GM21825 (cell line): ENCODE measurements around the gene NLRX1.
"Not testable (repeated sequence)": the region's sequence is repeated elsewhere in the genome, so short reads cannot be mapped to it uniquely, and the experiment has no call there.

Experiments used
- ATAC-seq: cut with Tn5 transposase; IDR thresholded peaks from one replicate; pipeline ENCODE4 v1.9.1; 2021; ENCODE audit warnings: mild to moderate bottlenecking, moderate library complexity; ENCODE audit not compliant: unreplicated experiment

Gene NLRX1

DNA sequence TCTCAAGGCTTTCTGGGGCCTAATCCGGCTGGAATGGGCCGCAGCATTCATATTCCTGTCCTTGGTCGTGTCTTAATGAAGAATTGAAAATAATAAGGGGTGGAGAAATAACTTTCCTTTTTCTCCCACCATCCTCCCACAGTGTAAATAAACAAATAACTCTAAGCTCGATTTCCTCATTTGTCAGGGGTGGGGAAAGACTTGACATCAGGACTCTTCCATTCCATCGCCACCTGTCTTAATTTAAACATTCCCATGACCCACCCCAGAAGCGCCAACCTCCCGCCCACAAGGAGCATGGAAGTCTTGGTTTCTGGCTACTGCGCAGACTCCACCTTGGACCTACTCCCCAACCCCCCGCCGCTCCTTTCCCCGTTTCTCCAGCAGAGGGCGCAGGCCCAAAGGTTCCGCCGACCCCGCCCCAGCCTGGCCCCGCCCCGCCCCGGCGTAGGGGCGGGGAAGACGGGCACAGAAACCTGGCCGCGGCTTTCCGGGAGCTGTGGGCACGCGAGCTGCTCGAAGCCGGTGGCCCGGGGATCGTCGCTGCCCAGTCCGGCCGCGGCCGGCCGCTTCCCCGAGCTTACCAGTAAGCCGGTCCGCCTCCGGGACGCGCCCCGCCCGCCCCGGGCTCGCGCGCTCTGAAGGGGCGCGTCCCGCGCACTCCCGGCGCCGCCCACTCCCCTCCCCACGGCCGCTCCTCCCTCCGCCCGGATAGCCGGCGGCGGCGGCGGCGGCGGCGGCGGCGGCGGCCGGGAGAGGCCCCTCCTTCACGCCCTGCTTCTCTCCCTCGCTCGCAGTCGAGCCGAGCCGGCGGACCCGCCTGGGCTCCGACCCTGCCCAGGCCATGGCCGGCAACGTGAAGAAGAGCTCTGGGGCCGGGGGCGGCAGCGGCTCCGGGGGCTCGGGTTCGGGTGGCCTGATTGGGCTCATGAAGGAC, 37.3 kb downstream of the NLRX1 start, which contains the start of gene CBL:
TSS of gene CBL (plus strand) at position 766 of the 937 bp plus-strand sequence. CDS start at position 845, 79 bp downstream.
- peak; percentile 78 for ATAC-seq

DNA sequence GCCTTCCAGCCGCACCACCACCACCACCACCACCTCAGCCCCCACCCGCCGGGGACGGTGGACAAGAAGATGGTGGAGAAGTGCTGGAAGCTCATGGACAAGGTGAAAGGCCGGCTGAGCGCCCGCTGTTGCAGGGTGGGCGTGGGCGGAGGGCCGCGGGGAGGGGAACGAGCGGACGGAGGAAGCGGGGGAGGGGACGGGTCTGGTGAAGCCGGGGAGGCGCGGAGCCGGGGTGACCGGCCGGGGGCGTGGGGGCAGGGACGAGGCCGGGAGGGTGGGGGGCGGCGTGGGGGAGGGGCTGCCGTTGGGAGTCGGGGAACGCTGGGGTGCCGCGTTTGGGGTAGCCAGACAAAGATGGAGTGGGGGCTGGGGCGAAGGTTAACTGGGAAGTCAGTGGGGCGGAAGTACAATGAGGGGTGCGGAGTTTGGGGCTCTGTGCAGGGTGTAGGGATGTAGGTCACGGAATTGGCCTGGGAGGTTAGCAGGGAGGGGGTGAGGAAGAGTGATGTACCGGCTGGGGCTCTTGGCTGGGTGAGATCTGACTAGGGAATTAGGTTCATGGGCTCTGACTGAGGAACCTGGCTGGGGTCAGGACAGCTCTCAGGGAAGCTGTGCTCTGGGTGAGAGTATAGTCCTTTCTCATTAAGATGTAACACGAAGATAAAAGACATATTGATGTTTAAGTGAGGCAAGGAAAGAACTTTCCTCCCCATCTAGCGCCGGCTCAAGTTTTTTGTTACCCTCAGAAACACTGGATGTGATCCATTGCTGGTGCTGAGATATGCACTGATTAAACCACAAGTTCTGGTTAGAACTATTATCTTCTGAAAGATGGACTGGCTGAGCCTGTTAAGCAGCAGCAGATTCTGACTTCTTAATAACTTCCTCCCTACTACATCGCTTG, 38.2 kb downstream of the NLRX1 start:
- ATAC-seq = peak; percentile 22

GRCh38 chr11:119207415-119207960, 39.0 kb downstream of the NLRX1 start:
- ATAC-seq = no peak

DNA sequence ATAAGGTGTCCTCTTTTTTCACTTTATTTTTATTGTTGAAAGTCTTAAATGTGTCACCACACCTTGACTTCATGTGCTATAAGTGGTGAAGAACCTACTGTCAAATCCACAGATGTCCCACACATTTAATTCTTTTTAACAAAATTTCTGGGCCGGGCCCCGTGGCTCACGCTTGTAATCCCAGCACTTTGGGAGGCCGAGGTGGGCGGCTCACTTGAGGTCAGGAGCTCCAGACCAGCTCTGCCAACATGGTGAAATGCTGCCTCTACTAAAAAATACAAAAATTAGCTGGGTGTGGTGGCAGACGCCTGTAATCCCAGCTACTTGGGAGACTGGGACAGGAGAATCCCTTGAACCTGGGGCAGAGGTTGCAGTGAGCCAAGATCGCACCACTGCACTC, 40.7 kb downstream of the NLRX1 start:
- no peak for ATAC-seq

GRCh38 chr11:119210050-119210449, 41.5 kb downstream of the NLRX1 start:
- ATAC-seq = no peak

DNA sequence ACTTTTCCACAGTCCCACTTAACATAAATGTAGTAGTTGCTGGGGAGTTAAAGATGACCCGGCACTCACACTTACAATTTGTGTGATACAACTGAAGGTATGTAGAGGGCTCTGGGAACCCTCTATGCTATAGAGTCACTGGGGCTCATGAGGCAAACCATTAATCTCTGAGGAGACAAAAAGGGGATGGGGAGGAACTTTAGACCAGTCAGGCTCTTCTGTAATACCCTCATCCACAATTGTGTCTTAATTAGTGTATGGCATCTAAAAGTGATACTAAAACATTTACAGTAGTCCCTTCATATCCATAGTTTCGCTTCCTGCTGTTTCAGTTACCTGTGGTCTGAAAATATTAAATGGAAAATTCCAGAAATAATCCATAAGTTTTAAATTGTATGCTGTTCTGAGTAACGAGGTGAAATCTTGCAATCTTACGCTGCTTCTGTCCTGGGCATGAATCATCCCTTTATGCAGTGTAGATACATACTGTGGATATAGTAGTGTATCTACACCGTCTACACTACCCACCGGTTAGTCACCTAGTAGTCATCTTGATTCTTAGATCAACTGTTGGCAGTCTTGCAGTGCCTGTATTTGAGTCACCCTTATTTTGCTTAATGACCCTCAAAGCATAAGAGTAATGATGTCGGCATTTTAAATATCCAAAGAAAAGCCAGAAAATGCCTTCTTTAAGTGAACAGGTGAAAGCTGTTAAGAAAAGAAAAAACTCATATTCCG, 49.8 kb downstream of the NLRX1 start:
- ATAC-seq = no peak

DNA sequence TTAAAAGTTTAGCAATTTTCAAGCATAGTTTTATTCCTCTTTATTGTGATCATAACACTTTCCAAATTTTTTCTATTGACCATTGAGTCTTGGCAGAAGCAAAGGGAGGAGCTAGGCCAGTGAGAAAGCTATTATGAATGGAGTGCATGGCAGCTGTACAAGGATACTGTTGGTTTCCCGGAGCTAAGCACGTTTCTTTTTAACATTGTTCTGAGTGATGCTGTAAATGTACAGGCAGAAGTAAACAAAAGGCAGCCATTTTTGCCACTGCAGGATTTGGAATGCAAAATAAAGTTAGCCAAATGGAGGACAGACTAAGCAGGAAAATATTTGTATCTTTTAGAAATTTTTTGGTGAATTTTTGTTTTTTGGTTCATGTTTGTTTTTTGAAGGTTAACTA, 53.8 kb downstream of the NLRX1 start:
- ATAC-seq = no peak

- no peak for ATAC-seq
Observed at GRCh38 chr11:119222891-119223290, 54.4 kb downstream of the NLRX1 start.

- ATAC-seq = no peak
Observed at GRCh38 chr11:119223856-119224255, 55.3 kb downstream of the NLRX1 start.

DNA sequence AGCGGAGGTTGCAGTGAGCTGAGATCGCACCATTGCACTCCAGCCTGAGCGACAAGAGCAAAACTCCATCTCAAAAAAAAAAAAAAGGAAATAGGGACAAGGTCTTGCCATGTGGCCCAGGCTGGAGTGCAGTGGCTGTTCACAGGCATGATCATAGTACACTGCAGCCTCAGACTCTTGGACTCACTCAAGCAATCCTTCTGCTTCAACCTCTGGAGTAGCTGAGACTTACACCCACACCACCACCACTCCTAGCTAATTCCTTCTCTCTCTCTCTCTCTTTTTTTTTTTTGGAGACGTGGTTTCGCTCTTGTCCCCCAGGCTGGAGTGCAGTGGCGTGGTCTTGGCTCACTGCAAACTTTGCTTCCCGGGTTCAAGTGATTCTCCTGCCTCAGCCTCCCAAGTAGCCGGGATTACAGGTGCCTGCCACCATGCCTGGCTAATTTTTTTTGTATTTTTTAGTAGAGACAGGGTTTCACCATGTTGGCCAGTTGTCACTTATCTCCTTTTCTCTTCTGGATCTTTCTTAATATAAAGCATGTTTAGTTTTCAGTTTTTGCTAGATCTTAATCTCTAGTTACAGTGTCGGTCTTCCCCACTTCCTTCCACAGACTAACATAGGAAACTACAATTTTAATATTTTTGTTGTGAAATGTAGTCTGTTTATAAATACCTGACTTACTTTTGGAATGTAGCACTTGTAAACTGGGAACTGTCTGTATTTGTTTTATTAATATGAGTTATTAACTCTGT, 60.2 kb downstream of the NLRX1 start:
- ATAC-seq = not testable (repeated sequence)

GRCh38 chr11:119229288-119229672, 60.8 kb downstream of the NLRX1 start:
- no peak for ATAC-seq

DNA sequence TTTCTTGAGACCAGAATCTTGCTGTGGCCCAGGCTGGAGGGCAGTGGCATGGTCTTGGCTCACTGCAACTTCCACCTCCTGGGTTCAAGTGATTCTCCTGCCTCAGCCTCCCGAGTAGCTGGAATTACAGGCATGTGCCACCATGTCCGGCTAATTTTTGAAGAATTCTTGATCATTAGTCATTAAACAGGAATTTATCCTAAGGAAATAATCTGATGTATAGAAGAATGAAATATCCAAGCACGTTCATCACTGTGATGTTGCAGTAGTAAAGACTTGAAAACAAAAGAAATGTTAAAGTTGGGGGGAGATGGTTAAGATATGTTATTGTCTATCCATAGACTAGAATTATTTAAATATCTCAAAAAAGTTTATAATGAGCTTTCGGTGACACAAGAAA, 61.2 kb downstream of the NLRX1 start:
- no peak for ATAC-seq
